ENCODE data around the gene VMP1. TPM values are rescaled to one million over a fixed set of nuclear protein-coding genes. Genes with fewer than 3 reads are reported as not detected.
"Not testable (repeated sequence)": the region's sequence is repeated elsewhere in the genome, so short reads cannot be mapped to it uniquely, and the experiment has no call there.

Gene VMP1
- total RNA-seq, 1 donor from 2014 or later, result 218 TPM

GRCh38 chr17:59804901-59805465 is 97.5 kb downstream of the VMP1 start:
- no peak for DNase-seq (ENCODE audit: extremely low read depth, low read depth, low spot score)

GRCh38 chr17:59806322-59806721 is 98.9 kb downstream of the VMP1 start:
- DNase-seq (ENCODE audit: extremely low read depth, low read depth, low spot score), result not testable (repeated sequence)

- DNase-seq (ENCODE audit: extremely low read depth, low read depth, low spot score), result no peak
These were observed 100.5 kb downstream of the VMP1 start for GRCh38 chr17:59807892-59808509.

GRCh38 chr17:59810894-59811153 is 103.4 kb downstream of the VMP1 start:
- no peak for DNase-seq (ENCODE audit: extremely low read depth, low read depth, low spot score)

- no peak for DNase-seq (ENCODE audit: extremely low read depth, low read depth, low spot score)
These were observed 103.8 kb downstream of the VMP1 start for GRCh38 chr17:59811209-59811608.

- no peak for DNase-seq (ENCODE audit: extremely low read depth, low read depth, low spot score)
These were observed 104.7 kb downstream of the VMP1 start for GRCh38 chr17:59812139-59812538.

- DNase-seq (ENCODE audit: extremely low read depth, low read depth, low spot score), result no peak
These were observed 106.8 kb downstream of the VMP1 start for GRCh38 chr17:59814276-59814675.

GRCh38 chr17:59814685-59815084 is 107.2 kb downstream of the VMP1 start:
- DNase-seq (ENCODE audit: extremely low read depth, low read depth, low spot score), result no peak

GRCh38 chr17:59815965-59816364 is 108.5 kb downstream of the VMP1 start:
- DNase-seq (ENCODE audit: extremely low read depth, low read depth, low spot score), result no peak

GRCh38 chr17:59825533-59826322 is 118.3 kb downstream of the VMP1 start:
- DNase-seq (ENCODE audit: extremely low read depth, low read depth, low spot score), result no peak

GRCh38 chr17:59826706-59827453 is 119.4 kb downstream of the VMP1 start:
- no peak for DNase-seq (ENCODE audit: extremely low read depth, low read depth, low spot score)

- no peak for DNase-seq (ENCODE audit: extremely low read depth, low read depth, low spot score)
These were observed 120.4 kb downstream of the VMP1 start for GRCh38 chr17:59827721-59828477.

- no peak for DNase-seq (ENCODE audit: extremely low read depth, low read depth, low spot score)
These were observed 121.0 kb downstream of the VMP1 start for GRCh38 chr17:59828478-59828760.

GRCh38 chr17:59828819-59829216 is 121.4 kb downstream of the VMP1 start:
- DNase-seq (ENCODE audit: extremely low read depth, low read depth, low spot score), result not testable (repeated sequence)

GRCh38 chr17:59829217-59830006 is 122.0 kb downstream of the VMP1 start:
- DNase-seq (ENCODE audit: extremely low read depth, low read depth, low spot score), result peak; percentile 99

GRCh38 chr17:59830007-59830630 is 122.7 kb downstream of the VMP1 start:
- DNase-seq (ENCODE audit: extremely low read depth, low read depth, low spot score), result no peak

GRCh38 chr17:59830846-59831486 is 123.5 kb downstream of the VMP1 start:
- no peak for DNase-seq (ENCODE audit: extremely low read depth, low read depth, low spot score)

GRCh38 chr17:59832883-59833379 is 125.5 kb downstream of the VMP1 start:
- DNase-seq (ENCODE audit: extremely low read depth, low read depth, low spot score), result no peak

Measured in glomerular endothelial cell (primary cell).